ENCODE measurements around the gene TRIM46.
A peak's percentile ranks its signal among the peaks of the same experiment; 100 is the strongest.
"Not testable (repeated sequence)": the region's sequence is repeated elsewhere in the genome, so short reads cannot be mapped to it uniquely, and the experiment has no call there.

TRIM46 gene

DNA sequence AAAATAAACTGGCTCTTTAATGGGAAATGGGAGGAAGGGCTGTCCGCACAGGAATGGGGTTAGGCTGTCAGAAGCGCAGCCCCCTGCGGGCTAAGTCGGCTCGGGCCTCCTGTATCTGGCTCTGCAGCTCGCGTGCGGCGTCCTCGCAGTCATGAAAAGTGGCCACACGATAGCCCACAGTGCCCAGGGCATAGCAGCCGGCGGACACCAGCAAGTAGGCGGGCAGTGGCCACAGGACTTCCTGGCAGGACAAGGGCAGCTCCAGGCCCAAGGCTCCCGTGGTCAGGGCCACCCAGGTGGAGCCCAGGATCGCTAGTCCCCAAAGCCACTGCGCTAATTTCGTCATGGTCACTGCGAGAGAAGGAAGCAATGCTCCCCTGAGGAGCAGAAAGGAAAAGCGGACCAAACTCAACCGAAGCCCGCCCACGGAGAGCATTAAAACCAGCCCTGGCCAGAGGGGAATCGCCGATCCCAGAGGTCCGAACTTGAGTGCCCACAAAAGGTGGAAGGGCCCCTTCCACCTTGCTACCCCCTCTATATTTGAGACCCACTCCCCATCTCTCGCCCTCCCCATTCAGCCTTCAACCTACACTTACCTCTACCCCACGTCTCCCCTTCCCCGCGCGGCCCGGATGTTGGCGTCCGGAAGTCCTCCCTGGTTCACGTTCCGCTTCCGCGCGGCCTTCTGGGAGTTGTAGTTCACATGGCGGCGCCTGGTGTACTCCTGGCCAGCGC is 33.6 kb upstream of the TRIM46 start, which contains the start of gene DPM3:
Gene DPM3, minus strand, starts transcription at position 637 of the 735 bp plus-strand sequence. Its CDS starts 291 bp downstream, at position 346.
- DNase-seq, result peak; percentile 75

- no peak for DNase-seq
Observed at GRCh38 chr1:155140630-155140953, 33.1 kb upstream of the TRIM46 start.

DNA sequence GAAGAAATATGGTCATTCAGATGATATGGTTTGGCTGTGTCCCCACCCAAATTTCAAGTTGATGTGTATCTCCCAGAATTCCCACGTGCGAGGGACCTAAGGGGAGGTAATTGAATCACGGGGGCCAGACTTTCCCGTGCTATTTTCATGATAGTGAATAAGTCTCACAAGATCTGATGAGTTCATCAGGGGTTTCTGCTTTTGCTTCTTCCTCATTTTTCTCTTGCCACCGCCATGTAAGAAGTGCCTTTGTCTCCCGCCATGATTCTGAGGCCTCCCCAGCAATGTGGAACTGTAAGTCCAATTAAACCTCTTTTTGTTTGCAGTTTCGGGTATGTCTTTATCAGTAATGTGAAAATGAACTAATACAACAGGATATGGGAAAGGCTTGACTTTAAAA is 31.9 kb upstream of the TRIM46 start:
- no peak for DNase-seq

DNA sequence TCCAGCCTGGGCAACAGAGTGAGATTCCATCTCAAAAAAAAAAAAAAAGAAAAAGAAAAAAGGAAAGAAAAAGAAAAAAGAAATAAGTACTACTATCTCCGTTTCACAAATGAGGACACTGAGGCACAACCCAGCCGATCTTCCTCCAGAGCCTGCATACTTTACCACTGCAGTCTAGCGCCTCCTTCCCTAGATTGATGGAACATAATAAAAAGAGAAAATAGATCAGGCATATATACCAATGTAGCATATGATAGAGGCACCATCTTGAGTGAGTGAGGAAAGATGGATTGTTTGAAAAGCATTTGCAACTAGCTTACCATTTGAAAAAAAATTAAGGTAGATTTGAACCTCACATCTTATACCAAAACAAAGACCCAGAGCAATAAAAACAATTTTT is 28.2 kb upstream of the TRIM46 start:
- DNase-seq, result no peak

DNA sequence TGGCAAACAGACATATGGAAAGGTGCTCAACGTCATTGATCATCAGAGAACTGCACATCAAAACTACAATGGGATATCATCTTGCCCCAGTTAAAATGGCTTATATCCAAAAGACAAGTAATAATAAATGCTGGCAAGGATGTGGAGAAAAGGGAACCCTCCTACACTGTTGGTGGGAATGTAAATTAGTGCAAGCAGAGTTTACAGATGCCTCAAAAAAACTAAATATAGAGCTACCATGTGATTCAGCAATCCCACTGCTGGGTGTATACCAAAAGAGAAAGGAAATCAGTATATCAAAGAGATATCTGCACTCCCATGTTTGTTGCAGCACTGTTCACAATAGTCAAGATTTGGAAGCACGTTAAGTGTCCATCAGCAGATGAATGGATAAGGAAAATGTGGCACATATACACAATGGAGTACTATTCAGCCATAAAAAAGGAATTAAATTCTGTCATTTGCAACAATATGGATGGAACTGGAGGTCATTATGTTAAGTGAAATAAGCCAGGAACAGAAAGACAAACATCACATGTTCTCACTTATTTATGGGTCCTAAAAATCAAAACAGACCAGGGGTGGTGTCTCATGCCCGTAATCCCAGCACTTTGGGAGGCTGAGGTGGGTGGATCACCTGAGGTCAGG is 17.5 kb upstream of the TRIM46 start:
- not testable (repeated sequence) for DNase-seq

DNA sequence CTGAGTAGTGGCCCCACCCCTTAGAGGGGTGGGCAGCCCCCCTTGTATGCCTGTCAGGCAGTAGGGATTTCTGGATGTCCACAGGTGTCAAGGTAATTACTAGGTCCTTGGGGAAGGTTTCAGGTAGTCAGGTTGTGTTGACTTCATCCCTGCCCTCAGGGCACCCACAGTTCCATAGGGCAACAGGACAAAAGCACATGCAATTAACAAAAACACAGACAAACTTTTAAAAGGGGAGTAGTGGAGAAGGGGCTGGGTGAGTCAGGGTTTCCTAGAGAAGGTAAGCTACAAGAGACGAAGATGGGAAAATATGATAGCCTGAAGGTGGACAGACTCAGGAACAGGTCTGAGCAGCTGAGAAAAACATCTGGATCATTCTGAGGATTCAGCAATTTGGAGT is 14.7 kb upstream of the TRIM46 start:
- DNase-seq, result no peak

- DNase-seq, result no peak
Observed at GRCh38 chr1:155160128-155160527, 13.5 kb upstream of the TRIM46 start.

- DNase-seq, result not testable (repeated sequence)
Observed at GRCh38 chr1:155162631-155163030, 11.0 kb upstream of the TRIM46 start.

DNA sequence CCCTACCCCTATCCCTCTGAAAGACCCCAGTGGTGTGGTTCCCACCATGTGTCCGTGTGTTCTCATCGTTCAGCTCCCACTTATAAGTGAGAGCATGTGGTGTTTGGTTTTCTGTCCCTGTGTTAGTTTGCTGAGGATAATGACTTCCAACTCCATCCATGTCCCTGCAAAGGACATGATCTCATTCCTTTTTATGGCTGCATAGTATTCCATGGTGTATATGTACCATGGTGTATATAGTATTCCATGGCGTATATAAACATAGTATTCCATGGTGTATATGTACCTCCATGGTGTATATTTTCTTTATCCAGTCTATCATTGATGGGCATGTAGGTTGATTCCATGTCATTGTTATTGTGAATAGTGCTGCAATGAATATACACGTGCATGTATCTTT is 9.9 kb upstream of the TRIM46 start:
- not testable (repeated sequence) for DNase-seq

GRCh38 chr1:155164625-155165024 is 9.0 kb upstream of the TRIM46 start:
- not testable (repeated sequence) for DNase-seq

DNA sequence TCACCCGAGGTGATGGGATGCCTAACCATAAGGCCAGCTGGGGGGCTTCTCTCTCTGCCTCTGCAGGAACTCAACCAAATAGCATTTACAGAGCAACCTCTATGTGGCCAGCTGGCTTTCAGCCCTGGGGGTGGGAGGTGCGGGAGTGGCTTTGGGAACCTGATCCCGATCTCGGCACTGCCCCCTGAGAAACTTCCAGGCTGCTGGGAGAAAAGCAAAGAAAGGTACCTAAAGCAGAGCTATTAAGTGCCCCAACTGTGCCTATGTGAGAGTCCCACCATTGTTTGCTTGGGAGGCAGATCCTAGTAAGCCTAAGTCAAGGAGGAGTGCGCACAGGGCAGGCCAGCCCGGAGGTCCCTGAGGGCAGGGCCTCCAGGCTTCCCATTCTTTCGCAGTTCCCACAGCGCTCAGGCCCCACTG is 7.6 kb upstream of the TRIM46 start:
- DNase-seq, result no peak

- peak; percentile 40 for DNase-seq
Observed at GRCh38 chr1:155166471-155167165, 7.0 kb upstream of the TRIM46 start.

GRCh38 chr1:155167166-155168104 is 6.2 kb upstream of the TRIM46 start:
- DNase-seq, result peak; percentile 86

GRCh38 chr1:155168105-155168445 is 5.6 kb upstream of the TRIM46 start:
- not testable (repeated sequence) for DNase-seq

DNA sequence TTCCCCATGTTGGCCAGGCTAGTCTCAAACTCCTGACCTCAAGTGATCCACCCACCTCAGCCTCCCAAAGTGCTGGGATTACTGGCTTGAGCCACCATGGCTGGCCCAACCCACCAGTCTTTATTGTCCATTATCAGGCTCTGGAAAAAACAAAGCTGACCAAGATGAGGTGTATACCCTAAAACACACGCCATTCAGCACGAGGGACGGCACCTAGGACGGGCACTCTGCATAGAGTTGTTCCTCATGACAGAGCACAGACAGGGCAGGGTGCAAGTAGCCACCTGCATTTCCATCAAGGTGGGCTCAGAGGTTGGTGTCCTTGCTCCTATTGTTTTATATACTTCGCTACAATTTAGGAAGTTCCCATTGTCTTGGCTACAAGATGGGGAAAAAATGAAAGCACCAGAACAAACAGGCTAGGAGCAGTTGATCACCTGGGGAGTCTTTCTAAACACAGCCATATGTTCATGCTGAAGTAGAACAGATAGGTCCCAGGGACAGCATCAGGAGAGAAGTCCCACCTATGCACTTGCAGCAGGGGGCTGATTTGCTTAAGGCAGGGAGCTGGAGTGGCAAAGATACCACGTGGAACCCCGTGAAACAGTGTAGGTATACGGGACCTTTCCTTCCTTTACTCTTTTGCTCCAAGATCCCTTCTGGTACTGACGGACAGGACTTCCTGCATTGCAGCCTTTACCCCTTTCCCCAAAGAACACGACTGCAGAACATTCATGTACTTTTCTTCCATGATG is 5.0 kb upstream of the TRIM46 start:
- DNase-seq, result no peak

- DNase-seq, result no peak
Observed at GRCh38 chr1:155169541-155169940, 4.1 kb upstream of the TRIM46 start.

DNA sequence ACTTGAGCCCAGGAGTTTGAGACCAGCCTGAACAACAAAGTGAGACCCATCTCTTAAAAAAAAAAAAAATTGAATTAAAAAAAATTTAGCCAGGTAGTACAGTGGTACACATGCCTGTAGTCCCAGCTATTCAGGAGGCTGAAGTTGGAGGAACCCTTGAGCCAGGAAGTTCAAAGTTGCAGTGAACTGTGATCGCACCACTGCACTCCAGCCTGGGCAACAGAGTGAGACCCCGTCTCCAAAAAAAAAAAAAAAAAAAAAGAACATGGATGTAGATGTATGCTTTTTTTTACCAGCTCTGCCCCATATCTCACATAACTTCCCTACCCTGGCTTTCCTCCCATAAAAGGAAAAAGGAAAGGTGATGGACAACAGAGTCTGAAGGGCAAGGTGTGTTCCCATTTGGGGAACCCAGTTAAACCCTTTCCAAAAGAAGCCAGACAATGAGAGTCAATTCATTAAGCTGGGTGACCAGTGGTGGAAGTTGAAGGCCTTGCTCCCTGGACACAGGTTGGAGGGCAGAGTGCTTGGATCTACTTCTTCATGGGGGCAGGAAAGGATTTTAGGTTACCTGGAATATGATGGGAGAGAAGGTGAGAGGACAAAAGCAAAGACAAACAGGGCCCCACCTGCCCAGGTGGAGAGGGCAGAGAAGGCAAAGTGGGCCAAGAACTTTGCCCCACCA is 3.4 kb upstream of the TRIM46 start:
- no peak for DNase-seq

DNA sequence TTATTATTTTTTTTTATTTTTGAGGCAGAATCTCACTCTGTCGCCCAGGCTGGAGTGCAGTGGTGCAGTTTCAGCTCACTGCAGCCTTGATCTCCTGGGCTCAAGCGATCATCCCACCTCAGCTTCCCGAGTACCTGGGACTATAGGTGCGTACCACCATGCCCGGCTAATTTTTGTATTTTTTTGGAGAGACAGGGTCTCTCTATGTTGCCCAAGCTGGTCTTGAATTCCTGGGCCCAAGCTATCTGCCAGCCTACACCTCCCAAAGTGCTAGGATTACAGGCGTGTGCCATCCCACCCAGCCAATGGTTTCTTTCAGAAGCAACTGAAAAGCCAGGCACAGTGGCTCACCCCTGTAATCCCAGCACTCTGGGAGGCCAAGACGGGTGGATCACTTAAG is 2.8 kb upstream of the TRIM46 start:
- no peak for DNase-seq

- DNase-seq, result no peak
Observed at GRCh38 chr1:155171836-155172731, 1.6 kb upstream of the TRIM46 start.

- DNase-seq, result peak; percentile 97
Observed at GRCh38 chr1:155172732-155173477, 744 bp upstream of the TRIM46 start, which contains the start of gene KRTCAP2. Gene KRTCAP2 (minus strand): TSS chr1:155173304. CDS start chr1:155173224, 80 bp downstream.

Measured in NCI-H2227 treated with DMSO at 0.1 percent for 48 hours (cell line).